Measurements from ENCODE around the gene FAM227B. TPM values are rescaled to one million over a fixed set of nuclear protein-coding genes. Genes with fewer than 3 reads are reported as not detected.

FAM227B gene
- total and polyA plus RNA-seq, 2 donors (not counting 1 experiment from before 2014, with no cell fraction given), result 2.7 to 9.7 TPM

GRCh38 chr15:49625460-49626036 is 4.9 kb upstream of the FAM227B start:
- DNase-seq (ENCODE audit: low read depth in 2 of 2), result peak in 1 of 2 donors; percentile 14
- Histone ChIP-seq H3K9ac (ENCODE audit: insufficient read depth, low read length) (no peak overlapping the region), H3K4me3 (replicated peaks in 1 of 4; ENCODE audit: control extremely low read depth in 1 of 4, insufficient read depth in 1 of 4, low read depth in 3 of 4, low read length in 4 of 4) (no peak overlapping the region), H3K27me3 (ENCODE audit: control insufficient read depth, insufficient read depth, low read length) (no peaks in the 10 kb centered on the region), H3K79me2 (ENCODE audit: control insufficient read depth, insufficient read depth, low read length) (peaks cover 48% of the 10 kb centered on the region), H3K4me2 (ENCODE audit: extremely low read depth, insufficient read depth, low read length) (no peak overlapping the region), H2AFZ (ENCODE audit: low read length) (no peak overlapping the region), H3K27ac (ENCODE audit: insufficient read depth, low read length) (peak overlapping the region; percentile 6), H4K20me1 (ENCODE audit: control insufficient read depth, extremely low read depth, insufficient read depth, low read length) (no peaks in the 10 kb centered on the region), H3K9me3 (ENCODE audit: control insufficient read depth, insufficient read depth, low read depth, low read length) (peaks cover 4% of the 10 kb centered on the region), H3K36me3 (ENCODE audit: control insufficient read depth, insufficient read depth, low read length) (no peaks in the 10 kb centered on the region), H3K4me1 (ENCODE audit: control insufficient read depth, extremely low read depth, insufficient read depth, low read length) (peaks cover 9% of the 10 kb centered on the region)
- TF ChIP-seq EZH2 (IDR thresholded peaks at IDR 0.05; ENCODE audit: low read length, missing control alignments) (no peak), CTCF (conservative IDR thresholded peaks at IDR 0.05 in 1 of 2, IDR thresholded peaks at IDR 0.05 in 1 of 2; ENCODE audit: low read depth in 1 of 2, low read length in 2 of 2) (no peak)

GRCh38 chr15:49624056-49624455 is 3.4 kb upstream of the FAM227B start:
- DNase-seq (ENCODE audit: low read depth in 2 of 2), result peak in 1 of 2 donors; percentile 94
- Histone ChIP-seq H3K4me1 (ENCODE audit: control insufficient read depth, extremely low read depth, insufficient read depth, low read length) (peaks cover 12% of the 10 kb centered on the region), H3K4me3 (replicated peaks in 1 of 4; ENCODE audit: control extremely low read depth in 1 of 4, insufficient read depth in 1 of 4, low read depth in 3 of 4, low read length in 4 of 4) (peak overlapping the region in 1 of 4 experiments; percentile 17), H2AFZ (ENCODE audit: low read length) (no peak overlapping the region), H3K4me2 (ENCODE audit: extremely low read depth, insufficient read depth, low read length) (no peak overlapping the region), H4K20me1 (ENCODE audit: control insufficient read depth, extremely low read depth, insufficient read depth, low read length) (no peaks in the 10 kb centered on the region), H3K9ac (ENCODE audit: insufficient read depth, low read length) (no peak overlapping the region), H3K27ac (ENCODE audit: insufficient read depth, low read length) (peak overlapping the region; percentile 15), H3K36me3 (ENCODE audit: control insufficient read depth, insufficient read depth, low read length) (no peaks in the 10 kb centered on the region), H3K9me3 (ENCODE audit: control insufficient read depth, insufficient read depth, low read depth, low read length) (peaks cover 4% of the 10 kb centered on the region), H3K79me2 (ENCODE audit: control insufficient read depth, insufficient read depth, low read length) (peaks cover 46% of the 10 kb centered on the region), H3K27me3 (ENCODE audit: control insufficient read depth, insufficient read depth, low read length) (no peaks in the 10 kb centered on the region)
- TF ChIP-seq EZH2 (IDR thresholded peaks at IDR 0.05; ENCODE audit: low read length, missing control alignments) (no peak), CTCF (conservative IDR thresholded peaks at IDR 0.05 in 1 of 2, IDR thresholded peaks at IDR 0.05 in 1 of 2; ENCODE audit: low read depth in 1 of 2, low read length in 2 of 2) (no peak)

GRCh38 chr15:49622561-49622960 is 1.9 kb upstream of the FAM227B start:
- no peaks in the 10 kb centered on the region for H3K27me3 ChIP-seq (ENCODE audit: control insufficient read depth, insufficient read depth, low read length)
- H4K20me1 ChIP-seq (ENCODE audit: control insufficient read depth, extremely low read depth, insufficient read depth, low read length), result no peaks in the 10 kb centered on the region
- peaks cover 4% of the 10 kb centered on the region for H3K9me3 ChIP-seq (ENCODE audit: control insufficient read depth, insufficient read depth, low read depth, low read length)
- peak overlapping the region; percentile 95 for H3K4me2 ChIP-seq (ENCODE audit: extremely low read depth, insufficient read depth, low read length)
- DNase-seq (ENCODE audit: low read depth in 2 of 2), result peak in 1 of 2 donors; percentile 29
- H2AFZ ChIP-seq (ENCODE audit: low read length), result no peak overlapping the region
- H3K4me3 ChIP-seq (replicated peaks in 1 of 4; ENCODE audit: control extremely low read depth in 1 of 4, insufficient read depth in 1 of 4, low read depth in 3 of 4, low read length in 4 of 4), result peak overlapping the region in 3 of 4 experiments; percentile 14 to 92 (median 77)
- peaks cover 6% of the 10 kb centered on the region for H3K4me1 ChIP-seq (ENCODE audit: control insufficient read depth, extremely low read depth, insufficient read depth, low read length)
- peak overlapping the region; percentile 1 for H3K27ac ChIP-seq (ENCODE audit: insufficient read depth, low read length)
- TF ChIP-seq EZH2 (IDR thresholded peaks at IDR 0.05; ENCODE audit: low read length, missing control alignments) (no peak), CTCF (conservative IDR thresholded peaks at IDR 0.05 in 1 of 2, IDR thresholded peaks at IDR 0.05 in 1 of 2; ENCODE audit: low read depth in 1 of 2, low read length in 2 of 2) (peak; percentile 7 to 10)
- peaks cover 42% of the 10 kb centered on the region for H3K79me2 ChIP-seq (ENCODE audit: control insufficient read depth, insufficient read depth, low read length)
- no peaks in the 10 kb centered on the region for H3K36me3 ChIP-seq (ENCODE audit: control insufficient read depth, insufficient read depth, low read length)
- H3K9ac ChIP-seq (ENCODE audit: insufficient read depth, low read length), result no peak overlapping the region
